A549 (cell line): ENCODE measurements around the gene TTLL9.

ENCODE experiments used
- EP300 ChIP-seq, 2 experiments: fragments of >200 bp; sonication (Bioruptor Twin); formaldehyde crosslinking; IDR thresholded peaks; 2 replicates in 1 of 2; 3 replicates in 1 of 2; pipeline ENCODE4 v1.6.1; 2016 to 2017
- HDAC2 ChIP-seq: fragments of 200-600 bp; sonication (generic); IDR thresholded peaks from 2 replicates; pipeline ENCODE4 v1.6.1; 2016
- HOXA7 ChIP-seq: fragments of 250-450 bp; sonication (Bioruptor Pico); IDR thresholded peaks from 2 replicates; pipeline ENCODE4 v1.5.0; 2020; ENCODE audit warnings: mild to moderate bottlenecking, moderate library complexity
- RFX5 ChIP-seq: fragments of 450-650 bp; IDR thresholded peaks from 2 replicates; pipeline ENCODE4 v1.7.1; 2014; ENCODE audit warnings: antibody characterized with exemption, mild to moderate bottlenecking, moderate library complexity
- RNF2 ChIP-seq: fragments of 200-600 bp; sonication (generic); IDR thresholded peaks from 2 replicates; pipeline ENCODE4 v1.6.1; 2016; ENCODE audit warnings: low read depth, mild to moderate bottlenecking, antibody characterized with exemption, moderate library complexity, borderline replicate concordance
- TF ChIP-seq, protein P1 (sequence below): IDR thresholded peaks from 2 replicates; pipeline ENCODE4 v1.6.1; 2012
- TF ChIP-seq, protein P2 (sequence below): fragments of 450-650 bp; IDR thresholded peaks from 2 replicates; pipeline ENCODE4 v1.6.1; 2014; ENCODE audit warnings: antibody characterized with exemption
- TF ChIP-seq, protein P3 (sequence below): fragments of >200 bp; sonication (Bioruptor Twin); formaldehyde crosslinking; IDR thresholded peaks from 3 replicates; pipeline ENCODE4 v1.6.1; 2016
- TF ChIP-seq, protein P4 (sequence below): fragments of >200 bp; sonication (Bioruptor Twin); formaldehyde crosslinking; IDR thresholded peaks from 3 replicates; pipeline ENCODE4 v1.5.1; 2016
- TF ChIP-seq, protein P5 (sequence below): IDR thresholded peaks from 2 replicates; pipeline ENCODE4 v1.6.1; 2012

DNA sequence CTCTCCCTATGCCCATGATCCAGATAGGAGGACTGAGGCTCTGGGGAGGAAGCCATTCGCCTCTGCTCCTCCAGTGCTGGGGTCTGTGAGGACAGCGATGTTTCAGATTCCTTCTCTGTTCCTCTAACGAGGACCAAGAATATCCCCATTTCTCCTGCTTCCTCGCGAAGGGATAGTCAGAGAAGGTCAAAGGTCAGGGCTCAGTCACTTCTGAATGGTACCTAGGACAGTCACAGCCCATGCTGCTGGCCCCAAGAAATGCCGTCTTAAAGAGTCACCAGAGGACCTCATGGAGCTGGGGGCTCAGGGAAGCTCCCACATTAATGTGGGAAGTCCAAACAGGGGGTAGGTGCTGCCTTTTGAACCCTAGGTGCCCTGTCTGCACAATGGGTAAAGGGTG lies 27.1 kb upstream of the TTLL9 start:
- TF ChIP-seq, protein P1, sequence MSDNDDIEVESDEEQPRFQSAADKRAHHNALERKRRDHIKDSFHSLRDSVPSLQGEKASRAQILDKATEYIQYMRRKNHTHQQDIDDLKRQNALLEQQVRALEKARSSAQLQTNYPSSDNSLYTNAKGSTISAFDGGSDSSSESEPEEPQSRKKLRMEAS, result no peak
- TF ChIP-seq HOXA7 (CRISPR knock-in tag) (no peak), RFX5 (no peak), RNF2 (no peak), HDAC2 (no peak), EP300 (IDR thresholded peaks at IDR 0.05) (no peak)
- TF ChIP-seq, protein P2, sequence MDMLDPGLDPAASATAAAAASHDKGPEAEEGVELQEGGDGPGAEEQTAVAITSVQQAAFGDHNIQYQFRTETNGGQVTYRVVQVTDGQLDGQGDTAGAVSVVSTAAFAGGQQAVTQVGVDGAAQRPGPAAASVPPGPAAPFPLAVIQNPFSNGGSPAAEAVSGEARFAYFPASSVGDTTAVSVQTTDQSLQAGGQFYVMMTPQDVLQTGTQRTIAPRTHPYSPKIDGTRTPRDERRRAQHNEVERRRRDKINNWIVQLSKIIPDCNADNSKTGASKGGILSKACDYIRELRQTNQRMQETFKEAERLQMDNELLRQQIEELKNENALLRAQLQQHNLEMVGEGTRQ, result no peak
- TF ChIP-seq, protein P3, sequence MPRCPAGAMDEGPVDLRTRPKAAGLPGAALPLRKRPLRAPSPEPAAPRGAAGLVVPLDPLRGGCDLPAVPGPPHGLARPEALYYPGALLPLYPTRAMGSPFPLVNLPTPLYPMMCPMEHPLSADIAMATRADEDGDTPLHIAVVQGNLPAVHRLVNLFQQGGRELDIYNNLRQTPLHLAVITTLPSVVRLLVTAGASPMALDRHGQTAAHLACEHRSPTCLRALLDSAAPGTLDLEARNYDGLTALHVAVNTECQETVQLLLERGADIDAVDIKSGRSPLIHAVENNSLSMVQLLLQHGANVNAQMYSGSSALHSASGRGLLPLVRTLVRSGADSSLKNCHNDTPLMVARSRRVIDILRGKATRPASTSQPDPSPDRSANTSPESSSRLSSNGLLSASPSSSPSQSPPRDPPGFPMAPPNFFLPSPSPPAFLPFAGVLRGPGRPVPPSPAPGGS, result no peak
- TF ChIP-seq, protein P4, sequence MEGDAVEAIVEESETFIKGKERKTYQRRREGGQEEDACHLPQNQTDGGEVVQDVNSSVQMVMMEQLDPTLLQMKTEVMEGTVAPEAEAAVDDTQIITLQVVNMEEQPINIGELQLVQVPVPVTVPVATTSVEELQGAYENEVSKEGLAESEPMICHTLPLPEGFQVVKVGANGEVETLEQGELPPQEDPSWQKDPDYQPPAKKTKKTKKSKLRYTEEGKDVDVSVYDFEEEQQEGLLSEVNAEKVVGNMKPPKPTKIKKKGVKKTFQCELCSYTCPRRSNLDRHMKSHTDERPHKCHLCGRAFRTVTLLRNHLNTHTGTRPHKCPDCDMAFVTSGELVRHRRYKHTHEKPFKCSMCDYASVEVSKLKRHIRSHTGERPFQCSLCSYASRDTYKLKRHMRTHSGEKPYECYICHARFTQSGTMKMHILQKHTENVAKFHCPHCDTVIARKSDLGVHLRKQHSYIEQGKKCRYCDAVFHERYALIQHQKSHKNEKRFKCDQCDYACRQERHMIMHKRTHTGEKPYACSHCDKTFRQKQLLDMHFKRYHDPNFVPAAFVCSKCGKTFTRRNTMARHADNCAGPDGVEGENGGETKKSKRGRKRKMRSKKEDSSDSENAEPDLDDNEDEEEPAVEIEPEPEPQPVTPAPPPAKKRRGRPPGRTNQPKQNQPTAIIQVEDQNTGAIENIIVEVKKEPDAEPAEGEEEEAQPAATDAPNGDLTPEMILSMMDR, result no peak
- TF ChIP-seq, protein P5, sequence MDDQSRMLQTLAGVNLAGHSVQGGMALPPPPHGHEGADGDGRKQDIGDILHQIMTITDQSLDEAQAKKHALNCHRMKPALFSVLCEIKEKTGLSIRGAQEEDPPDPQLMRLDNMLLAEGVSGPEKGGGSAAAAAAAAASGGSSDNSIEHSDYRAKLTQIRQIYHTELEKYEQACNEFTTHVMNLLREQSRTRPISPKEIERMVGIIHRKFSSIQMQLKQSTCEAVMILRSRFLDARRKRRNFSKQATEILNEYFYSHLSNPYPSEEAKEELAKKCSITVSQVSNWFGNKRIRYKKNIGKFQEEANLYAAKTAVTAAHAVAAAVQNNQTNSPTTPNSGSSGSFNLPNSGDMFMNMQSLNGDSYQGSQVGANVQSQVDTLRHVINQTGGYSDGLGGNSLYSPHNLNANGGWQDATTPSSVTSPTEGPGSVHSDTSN, result no peak
